GM19372 (cell line): ENCODE measurements around the gene CHCHD6.

Experiments used
- ATAC-seq: cut with Tn5 transposase; IDR thresholded peaks from one replicate; pipeline ENCODE4 v1.9.1; 2021; ENCODE audit warnings: mild to moderate bottlenecking, low read depth, moderate library complexity; ENCODE audit not compliant: unreplicated experiment

Gene CHCHD6

DNA sequence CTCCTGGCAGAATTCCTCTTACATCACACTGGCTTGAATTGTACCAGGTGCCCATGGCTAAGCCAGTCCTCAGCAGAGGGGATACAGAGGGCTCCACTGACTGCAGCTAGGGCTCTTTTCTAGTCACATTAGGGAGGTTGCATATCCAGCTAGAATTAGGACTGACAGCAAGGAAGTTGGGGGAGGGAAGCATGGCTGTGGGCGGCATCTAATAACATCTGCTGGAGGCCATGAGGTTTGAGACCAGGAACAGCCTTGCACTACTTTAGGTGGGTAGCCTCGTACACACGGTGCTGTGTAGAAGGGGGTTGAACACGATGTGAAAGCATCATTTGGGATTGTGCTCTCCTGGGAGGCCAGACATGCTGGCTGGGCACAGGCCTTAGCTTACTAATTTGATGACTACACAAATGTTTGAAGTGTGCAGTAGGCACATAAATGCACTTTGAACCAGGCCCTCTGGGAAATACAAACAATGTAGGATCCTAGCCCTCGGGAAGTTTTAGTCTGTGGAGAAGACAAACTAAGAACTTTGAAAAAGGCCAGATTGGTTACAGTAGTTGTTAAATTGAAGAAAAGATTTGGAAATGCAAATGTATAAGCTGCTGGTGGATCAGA is 30.2 kb downstream of the CHCHD6 start:
- no peak for ATAC-seq

- no peak for ATAC-seq
Measured at GRCh38 chr3:126737527-126737926, 33.5 kb downstream of the CHCHD6 start.

- no peak for ATAC-seq
Measured at GRCh38 chr3:126742057-126742456, 38.0 kb downstream of the CHCHD6 start.

GRCh38 chr3:126743350-126743749 is 39.3 kb downstream of the CHCHD6 start:
- ATAC-seq: no peak

- ATAC-seq: no peak
Measured at GRCh38 chr3:126743781-126744180, 39.7 kb downstream of the CHCHD6 start.

DNA sequence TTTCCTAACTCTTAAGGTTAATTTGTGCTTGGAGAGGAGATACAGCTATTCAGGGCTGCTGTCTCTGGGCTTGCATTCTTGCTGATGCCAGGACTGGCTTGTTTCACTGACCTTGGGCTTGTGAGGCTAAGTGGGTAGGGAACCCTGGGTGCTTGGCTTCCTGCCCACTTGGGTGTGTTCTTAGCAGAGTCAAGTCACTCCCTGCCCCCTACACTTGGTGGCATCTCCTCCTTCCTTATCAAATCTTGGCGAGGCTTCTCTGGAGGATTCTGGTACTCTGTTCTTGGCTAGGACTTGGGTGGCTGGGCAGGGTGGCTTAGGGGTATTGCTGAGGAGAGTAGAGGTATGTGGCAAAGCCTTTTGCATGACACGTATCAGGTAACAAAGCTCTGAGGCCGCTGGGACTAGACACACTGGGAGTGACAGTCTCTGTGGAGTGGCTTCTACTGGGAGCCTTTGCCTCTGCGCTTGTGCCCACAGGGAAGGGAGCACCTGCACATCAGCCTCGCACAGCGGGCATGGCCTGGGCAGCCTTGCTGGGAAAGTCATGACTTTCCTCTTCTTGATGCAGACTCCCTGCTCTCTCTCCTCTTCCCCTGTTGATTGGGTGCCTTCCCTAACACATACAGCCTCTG is 41.8 kb downstream of the CHCHD6 start:
- ATAC-seq: no peak

GRCh38 chr3:126746395-126747177 is 42.5 kb downstream of the CHCHD6 start:
- ATAC-seq: no peak

DNA sequence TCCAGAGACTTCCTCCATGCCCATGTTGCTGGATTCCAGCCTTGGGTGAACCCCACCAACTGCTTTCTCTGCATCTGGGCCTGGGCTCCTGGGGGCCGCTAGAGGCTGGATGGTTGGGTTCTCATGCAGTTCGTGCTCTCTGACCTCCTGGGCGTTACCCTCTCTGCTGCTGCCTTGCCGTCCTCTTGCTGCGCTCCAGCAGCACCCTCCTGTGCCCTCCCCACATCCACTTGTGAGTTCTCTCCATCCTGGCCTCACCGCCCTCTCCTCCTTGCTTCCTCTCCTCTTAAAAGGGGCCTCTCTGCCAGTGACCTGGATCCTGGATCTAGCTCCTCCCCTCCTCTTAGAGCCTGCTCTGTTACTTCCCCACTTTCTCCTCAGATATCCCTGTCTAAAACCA is 43.7 kb downstream of the CHCHD6 start:
- no peak for ATAC-seq

DNA sequence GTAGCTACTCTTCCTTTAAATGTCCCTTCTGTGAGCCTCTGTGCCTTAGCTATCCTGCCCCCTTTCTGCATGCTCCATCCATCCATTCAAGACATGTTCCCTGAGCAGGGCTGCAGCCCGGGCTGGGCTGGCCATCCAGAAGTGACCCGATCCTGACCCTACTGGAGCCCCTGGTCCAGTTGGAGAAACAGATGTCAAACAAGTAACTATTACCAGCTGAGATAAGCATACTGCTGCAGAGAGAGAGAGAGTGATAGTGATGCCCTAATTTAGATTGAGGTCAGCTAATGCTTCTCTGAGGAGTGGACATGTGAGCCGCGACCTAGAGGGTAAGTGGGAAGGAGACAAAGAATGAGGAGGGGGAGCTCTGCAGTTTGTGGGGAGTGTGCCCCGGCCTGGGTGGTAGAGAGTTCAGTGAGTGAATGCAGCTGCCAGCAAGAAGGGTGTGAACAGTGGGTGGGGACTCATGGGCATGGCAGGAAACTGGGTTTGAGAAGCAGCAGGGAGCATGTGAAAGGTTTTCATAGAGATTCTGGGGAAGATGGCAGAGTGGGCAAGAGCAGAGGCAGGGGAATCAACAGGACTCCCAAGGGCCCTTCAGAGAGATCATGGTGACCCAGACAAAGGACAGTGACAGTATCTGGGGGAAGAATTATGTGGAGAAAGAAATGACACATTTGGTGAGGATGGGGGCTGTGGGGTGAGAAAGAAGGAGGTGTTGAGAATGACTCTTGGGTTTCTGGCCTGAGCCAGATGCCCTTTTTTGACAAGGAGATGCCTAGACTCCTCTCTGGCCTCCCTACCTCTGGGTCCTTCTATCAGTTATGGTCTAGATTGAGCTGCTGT is 44.9 kb downstream of the CHCHD6 start:
- ATAC-seq: no peak

GRCh38 chr3:126749547-126749875 is 45.5 kb downstream of the CHCHD6 start:
- ATAC-seq: no peak

DNA sequence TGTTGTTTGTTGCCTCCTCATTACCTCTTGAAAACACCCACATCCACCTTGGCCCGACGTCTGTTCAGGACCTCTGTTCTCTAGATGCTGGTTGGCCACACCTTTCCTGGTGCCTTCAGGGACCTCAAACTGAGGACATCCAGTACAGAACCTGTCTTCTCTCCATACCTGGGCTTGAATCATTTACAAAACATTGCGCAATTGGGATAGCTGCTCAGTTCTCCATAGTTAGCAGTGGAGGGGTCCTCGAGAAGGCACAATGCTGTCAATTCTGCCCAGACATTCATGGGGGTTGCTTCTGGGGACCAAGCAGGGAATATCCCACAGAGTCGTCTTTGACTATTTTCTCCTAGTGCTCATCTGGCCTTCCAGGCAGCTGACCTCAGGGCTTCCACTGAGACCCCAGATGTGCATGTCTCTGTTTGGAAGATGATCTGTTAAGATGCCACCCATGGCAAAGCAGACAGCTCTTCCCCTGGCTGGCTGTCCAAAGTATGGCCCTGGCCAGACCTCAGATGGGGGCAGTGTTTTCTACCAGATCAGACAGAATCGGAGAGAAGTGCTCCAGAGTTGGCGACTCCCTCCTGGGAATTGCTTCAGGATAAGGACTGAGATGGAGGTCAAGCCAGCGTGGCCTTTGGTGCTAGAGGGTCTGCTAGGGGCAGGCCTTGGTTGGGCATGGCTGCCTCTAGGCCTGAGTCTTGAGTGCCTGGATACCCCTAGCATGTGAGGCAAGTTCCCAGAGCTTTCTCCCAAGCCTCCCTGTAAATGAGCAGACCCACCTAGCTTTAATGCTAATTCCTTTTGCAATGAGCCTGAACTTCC is 46.1 kb downstream of the CHCHD6 start:
- ATAC-seq: no peak

- ATAC-seq: no peak
Measured at GRCh38 chr3:126750756-126751121, 46.7 kb downstream of the CHCHD6 start.

GRCh38 chr3:126751611-126752302 is 47.7 kb downstream of the CHCHD6 start:
- no peak for ATAC-seq

- no peak for ATAC-seq
Measured at GRCh38 chr3:126752303-126753190, 48.5 kb downstream of the CHCHD6 start.

- no peak for ATAC-seq
Measured at GRCh38 chr3:126753191-126754160, 49.4 kb downstream of the CHCHD6 start.

DNA sequence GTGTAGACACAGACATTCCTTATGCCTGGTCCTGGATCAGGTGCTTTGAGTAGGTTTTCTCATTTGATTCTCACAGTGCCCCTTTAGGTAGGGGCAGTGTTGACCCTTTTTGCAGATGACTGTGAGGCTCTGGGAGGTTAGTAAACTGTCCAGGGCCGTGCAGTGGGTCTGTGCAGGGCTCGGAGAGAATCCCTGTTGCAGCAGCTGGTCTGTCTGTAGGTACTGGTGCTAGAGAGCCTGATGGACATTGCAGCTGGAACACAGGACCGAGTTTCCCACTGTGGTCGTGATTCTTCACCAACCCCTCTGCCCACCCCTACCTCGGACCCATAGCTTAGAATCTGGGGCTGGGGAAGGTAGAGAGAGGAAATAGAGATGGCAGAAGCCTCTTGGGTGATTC is 51.8 kb downstream of the CHCHD6 start:
- no peak for ATAC-seq

- no peak for ATAC-seq
Measured at GRCh38 chr3:126758026-126758425, 54.0 kb downstream of the CHCHD6 start.

DNA sequence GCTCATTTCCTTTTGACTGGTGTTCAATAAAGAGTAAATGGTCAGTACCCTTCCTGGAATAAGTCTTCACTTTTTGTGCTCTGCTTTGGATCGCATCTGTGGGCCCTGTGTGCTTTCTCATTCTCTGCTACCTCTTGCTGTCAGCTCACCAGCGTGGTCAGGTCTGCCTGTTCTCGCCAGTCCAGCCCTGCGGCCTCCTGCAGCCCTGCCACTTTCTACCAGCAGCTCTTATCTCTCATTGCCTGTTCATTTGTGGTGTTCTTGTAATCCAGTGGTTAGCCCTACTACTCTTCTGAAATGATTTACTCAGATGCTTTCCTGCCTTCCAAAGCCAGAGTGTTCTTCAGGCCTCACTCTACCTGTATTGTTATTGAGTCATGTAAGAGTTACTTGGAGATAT is 54.8 kb downstream of the CHCHD6 start:
- ATAC-seq: no peak
